SK-N-SH (cell line): ENCODE results near the gene C1orf146. TPM values are rescaled to one million over a fixed set of nuclear protein-coding genes. Genes with fewer than 3 reads are reported as not detected.

ENCODE experiments used
- CTCF ChIA-PET: fragments of 300-600, 350-600 bp; formaldehyde crosslinking; extraction: SDS; loops from one replicate; lab custom pipeline; 2021; lab: Yijun Ruan, JAX
- POLR2A ChIA-PET: fragments of 350-600 bp; sonication (Branson Sonifier 250); formaldehyde crosslinking; extraction: SDS; loops from one replicate; lab custom pipeline; 2020; ENCODE audit warnings: antibody characterized with exemption, inconsistent platforms; lab: Yijun Ruan, JAX
- DNase-seq: peaks from one replicate; pipeline ENCODE4 v3.0.0; 2012
- H2AFZ ChIP-seq: fragments of 200-600 bp; sonication (generic); 2 replicates; pipeline ENCODE4 v1.8.1; 2016; ENCODE audit warnings: antibody characterized with exemption, mild to moderate bottlenecking, low read depth
- H3F3A ChIP-seq: fragments of 200-600 bp; sonication (generic); replicated peaks from 2 replicates; pipeline ENCODE3; 2016; ENCODE audit warnings: antibody characterized with exemption, mild to moderate bottlenecking; ENCODE audit not compliant: insufficient read depth
- H3K27ac ChIP-seq, 2 experiments: fragments of 200-500 bp in 1 of 2; fragments of 200-600 bp in 1 of 2; sonication (Bioruptor generic) in 1 of 2; sonication (generic), shearing (Covaris generic) in 1 of 2; 2 replicates each; pipeline versions ENCODE4 v1.5.1 to v1.6.1; 2014 to 2016; ENCODE audit warnings: low read depth in 2 of 2, inconsistent platforms in 1 of 2, low read length in 1 of 2, mild to moderate bottlenecking in 1 of 2, mixed read lengths in 1 of 2
- H3K27me3 ChIP-seq: fragments of 200-600 bp; sonication (generic), shearing (Covaris generic); 2 replicates; pipeline ENCODE4 v1.6.1; 2016; ENCODE audit warnings: mixed run types; ENCODE audit not compliant: insufficient read depth
- H3K36me3 ChIP-seq, 2 experiments: fragments of 200-500 bp in 1 of 2; fragments of 200-600 bp in 1 of 2; sonication (Bioruptor generic) in 1 of 2; sonication (generic) in 1 of 2; replicated peaks in 1 of 2; 2 replicates each; pipeline versions ENCODE3 to v1.5.1; 2014 to 2016; ENCODE audit warnings: low read length in 1 of 2, mild to moderate bottlenecking in 1 of 2; ENCODE audit not compliant: insufficient read depth in 2 of 2, control insufficient read depth in 1 of 2
- H3K4me1 ChIP-seq, 2 experiments: fragments of 200-500 bp in 1 of 2; fragments of 200-600 bp in 1 of 2; sonication (Bioruptor generic) in 1 of 2; sonication (generic), shearing (Covaris generic) in 1 of 2; 2 replicates each; pipeline versions ENCODE4 v1.5.1 to v1.6.1; 2014 to 2016; ENCODE audit warnings: low read depth in 1 of 2, low read length in 1 of 2, mixed run types in 1 of 2; ENCODE audit not compliant: insufficient read depth in 2 of 2, control insufficient read depth in 1 of 2
- H3K4me2 ChIP-seq: fragments of 200-600 bp; sonication (generic), shearing (Covaris generic); 2 replicates; pipeline ENCODE4 v1.6.1; 2017; ENCODE audit warnings: mixed run types
- H3K4me3 ChIP-seq, 2 experiments: fragments of 200-500 bp in 1 of 2; fragments of 200-600 bp in 1 of 2; sonication (Bioruptor generic) in 1 of 2; sonication (generic), shearing (Covaris generic) in 1 of 2; 2 replicates each; pipeline versions ENCODE4 v1.5.1 to v1.8.1; 2014 to 2016; ENCODE audit warnings: low read depth in 2 of 2, inconsistent platforms in 1 of 2, low read length in 1 of 2, mild to moderate bottlenecking in 1 of 2, mixed read lengths in 1 of 2, moderate library complexity in 1 of 2
- H3K79me2 ChIP-seq: fragments of 200-600 bp; sonication (generic); 2 replicates; pipeline ENCODE4 v1.8.1; 2017; ENCODE audit warnings: mild to moderate bottlenecking; ENCODE audit not compliant: insufficient read depth
- H3K9ac ChIP-seq: fragments of 200-600 bp; sonication (generic); 2 replicates; pipeline ENCODE4 v1.6.1; 2017; ENCODE audit warnings: mixed run types
- H3K9me2 ChIP-seq: fragments of 200-600 bp; sonication (generic); 2 replicates; pipeline ENCODE4 v1.6.1; 2017; ENCODE audit warnings: mixed run types
- H3K9me3 ChIP-seq: fragments of 200-600 bp; sonication (generic); 2 replicates; pipeline ENCODE4 v1.6.1; 2017; ENCODE audit warnings: mixed run types, mild to moderate bottlenecking, moderate library complexity
- H4K20me1 ChIP-seq: fragments of 200-600 bp; sonication (generic); 2 replicates; pipeline ENCODE4 v1.6.1; 2017; ENCODE audit warnings: mild to moderate bottlenecking, mixed run types; ENCODE audit not compliant: insufficient read depth
- ELF1 ChIP-seq: IDR thresholded peaks from 2 replicates; pipeline ENCODE4 v1.4.0; 2012
- FOSL2 ChIP-seq: IDR thresholded peaks from 2 replicates; pipeline ENCODE4 v1.4.0; 2012; ENCODE audit warnings: low read depth, mild to moderate bottlenecking, moderate library complexity, borderline replicate concordance
- FOXJ3 ChIP-seq: sonication (generic); formaldehyde crosslinking; IDR thresholded peaks from 2 replicates; pipeline ENCODE4 v1.5.1; 2020; ENCODE audit warnings: mild to moderate bottlenecking, missing genetic modification reagents
- FOXM1 ChIP-seq: IDR thresholded peaks from 2 replicates; pipeline ENCODE4 v1.4.0; 2012; ENCODE audit warnings: low read depth, mild to moderate bottlenecking
- GABPA ChIP-seq: IDR thresholded peaks from 2 replicates; pipeline ENCODE4 v1.4.0; 2012; ENCODE audit warnings: low read depth, mild to moderate bottlenecking
- GATA2 ChIP-seq: sonication (generic); formaldehyde crosslinking; IDR thresholded peaks from 2 replicates; pipeline ENCODE4 v1.5.0; 2020; ENCODE audit warnings: mild to moderate bottlenecking, missing genetic modification reagents
- JUND ChIP-seq: IDR thresholded peaks from 2 replicates; pipeline ENCODE4 v1.4.0; 2012
- MEF2A ChIP-seq: IDR thresholded peaks from 2 replicates; pipeline ENCODE4 v1.4.0; 2012; ENCODE audit warnings: low read depth, borderline replicate concordance
- POLR2AphosphoS5 ChIP-seq: IDR thresholded peaks from 2 replicates; pipeline ENCODE4 v1.6.1; 2012; ENCODE audit warnings: low read depth, low read length
- RAD21 ChIP-seq: IDR thresholded peaks from 2 replicates; pipeline ENCODE4 v1.6.1; 2012; ENCODE audit warnings: mild to moderate bottlenecking, low read length
- RCOR1 ChIP-seq: fragments of 150-350 bp; IDR thresholded peaks from 2 replicates; pipeline ENCODE4 v1.6.1; 2017; ENCODE audit warnings: antibody characterized with exemption, low read length
- RXRA ChIP-seq: IDR thresholded peaks from 2 replicates; pipeline ENCODE4 v1.4.0; 2012; ENCODE audit warnings: low read depth, mild to moderate bottlenecking, borderline replicate concordance
- TAF1 ChIP-seq: IDR thresholded peaks from 2 replicates; pipeline ENCODE4 v1.6.1; 2012; ENCODE audit warnings: low read depth, mild to moderate bottlenecking, low read length, moderate library complexity, borderline replicate concordance
- TCF12 ChIP-seq: IDR thresholded peaks from 2 replicates; pipeline ENCODE4 v1.4.0; 2012
- YY1 ChIP-seq: IDR thresholded peaks from 2 replicates; pipeline ENCODE4 v1.4.0; 2012; ENCODE audit warnings: low read depth, mild to moderate bottlenecking
- WGBS: methylation state at CpG from one replicate; pipeline ENCODE4 v1.1.6; 2017; ENCODE audit warnings: low lambda C conversion rate; 5-methylcytosine and 5-hydroxymethylcytosine counted together
- polyA plus RNA-seq, 3 experiments: library from polyadenylated mRNA; depleted of rRNA; stranded (reverse); fragments of >200 nt; gene quantifications; 2 replicates each; pipeline ENCODE4 v1.2.3, GENCODE V29; 2012
- TF ChIP-seq, protein P1 (sequence below): fragments of 150-350 bp; IDR thresholded peaks from 2 replicates; pipeline ENCODE4 v1.6.1; 2017; ENCODE audit warnings: antibody characterized with exemption, low read length, low read depth, borderline replicate concordance
- TF ChIP-seq, protein P2 (sequence below): IDR thresholded peaks from 2 replicates; pipeline ENCODE4; 2012
- TF ChIP-seq, protein P3 (sequence below): IDR thresholded peaks from 2 replicates; pipeline ENCODE4 v1.4.0; 2012; ENCODE audit warnings: low read depth, borderline replicate concordance
- TF ChIP-seq, protein P4 (sequence below): fragments of 150-350 bp; IDR thresholded peaks from 2 replicates; pipeline ENCODE4 v1.6.1; 2016; ENCODE audit warnings: mild to moderate bottlenecking, low read depth, low read length
- TF ChIP-seq, protein P5 (sequence below): IDR thresholded peaks from 2 replicates; pipeline ENCODE4 v1.4.0; 2012; ENCODE audit warnings: low read depth, borderline replicate concordance

C1orf146 gene
- polyA plus RNA-seq, 1 of the 3 experiments (the other 2 are of a cell fraction): not detected

DNA sequence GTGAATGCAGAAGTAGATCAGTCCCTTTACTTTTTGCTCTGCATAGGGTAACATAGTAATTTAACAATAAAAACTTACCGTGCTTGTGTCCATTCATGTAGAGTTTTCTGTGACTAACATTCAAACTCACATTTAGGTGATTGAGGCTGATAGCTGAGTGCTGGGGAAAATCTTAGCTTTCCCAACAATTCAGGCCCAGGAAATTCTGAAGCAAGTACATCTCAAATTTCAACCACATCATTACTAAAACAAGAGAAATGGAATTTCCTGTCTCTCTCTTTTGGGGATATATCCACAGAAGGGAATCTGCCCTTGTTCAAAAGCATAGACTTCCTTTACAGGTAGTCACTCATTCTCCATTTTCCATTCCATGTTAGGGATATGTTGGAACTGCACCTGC lies 33.1 kb upstream of the C1orf146 start:
- 27% methylated on average over 1 of the region's 1 CpG for whole genome bisulfite sequencing
- Histone ChIP-seq H3K27me3 (no peaks in the 10 kb centered on the region), H4K20me1 (no peaks in the 10 kb centered on the region), H3K9me2 (no peaks in the 10 kb centered on the region), H3K79me2 (no peaks in the 10 kb centered on the region), H3F3A (peaks cover 8% of the 10 kb centered on the region), H3K4me3 (no peak overlapping the region; a peak in 1 of 4 replicates), H2AFZ (no peak overlapping the region; the same call in 1 of the 2 replicates), H3K4me2 (peak overlapping the region; percentile 46), H3K4me1 (peaks cover 0 to 22% of the 10 kb centered on the region in 2 experiments; a peak in 2 of 4 replicates)
- DNase-seq: no peak
- ChIA-PET CTCF (no interaction called here), POLR2A (no interaction called here)
- TF ChIP-seq YY1 (0 out of 2 replicates have a peak, but pooled peaks have one; percentile 19), FOSL2 (0 out of 2 replicates have a peak, but pooled peaks have one; percentile 13), GATA2 (CRISPR knock-in tag) (no peak), MEF2A (no peak), GABPA (no peak), POLR2AphosphoS5 (no peak), JUND (peak; percentile 23; the same call in 1 of the 2 replicates), RCOR1 (no peak), TCF12 (peak; percentile 24; the same call in 1 of the 2 replicates)
- TF ChIP-seq, protein P1, sequence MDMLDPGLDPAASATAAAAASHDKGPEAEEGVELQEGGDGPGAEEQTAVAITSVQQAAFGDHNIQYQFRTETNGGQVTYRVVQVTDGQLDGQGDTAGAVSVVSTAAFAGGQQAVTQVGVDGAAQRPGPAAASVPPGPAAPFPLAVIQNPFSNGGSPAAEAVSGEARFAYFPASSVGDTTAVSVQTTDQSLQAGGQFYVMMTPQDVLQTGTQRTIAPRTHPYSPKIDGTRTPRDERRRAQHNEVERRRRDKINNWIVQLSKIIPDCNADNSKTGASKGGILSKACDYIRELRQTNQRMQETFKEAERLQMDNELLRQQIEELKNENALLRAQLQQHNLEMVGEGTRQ: no peak
- TF ChIP-seq, protein P2, sequence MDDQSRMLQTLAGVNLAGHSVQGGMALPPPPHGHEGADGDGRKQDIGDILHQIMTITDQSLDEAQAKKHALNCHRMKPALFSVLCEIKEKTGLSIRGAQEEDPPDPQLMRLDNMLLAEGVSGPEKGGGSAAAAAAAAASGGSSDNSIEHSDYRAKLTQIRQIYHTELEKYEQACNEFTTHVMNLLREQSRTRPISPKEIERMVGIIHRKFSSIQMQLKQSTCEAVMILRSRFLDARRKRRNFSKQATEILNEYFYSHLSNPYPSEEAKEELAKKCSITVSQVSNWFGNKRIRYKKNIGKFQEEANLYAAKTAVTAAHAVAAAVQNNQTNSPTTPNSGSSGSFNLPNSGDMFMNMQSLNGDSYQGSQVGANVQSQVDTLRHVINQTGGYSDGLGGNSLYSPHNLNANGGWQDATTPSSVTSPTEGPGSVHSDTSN: peak; percentile 60
- TF ChIP-seq, all 33 proteins: peak for 5
- H3K9me3 ChIP-seq: no peaks in the 10 kb centered on the region
- H3K36me3 ChIP-seq: peaks cover 4 to 5% of the 10 kb centered on the region in 2 experiments
- H3K9ac ChIP-seq: no peak overlapping the region
- H3K27ac ChIP-seq: peak overlapping the region; percentile 45 to 69

DNA sequence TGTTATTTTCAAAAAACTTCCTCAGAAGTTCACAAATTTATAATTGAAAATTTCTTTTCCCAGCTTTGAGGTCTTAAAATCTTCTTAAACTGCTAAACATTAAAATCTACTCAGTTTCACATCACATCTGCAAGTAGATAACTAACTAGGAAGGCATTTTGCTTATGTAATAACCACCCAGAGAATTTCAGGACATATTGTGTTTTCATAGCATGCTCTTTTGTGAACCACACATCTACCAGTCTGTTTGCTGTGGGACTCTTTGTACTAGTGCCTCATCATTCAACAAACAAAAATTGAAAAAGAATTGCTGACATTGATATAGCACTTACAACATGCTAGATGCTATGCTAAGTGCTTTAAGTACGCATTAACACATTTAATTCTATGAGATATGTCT lies 31.6 kb upstream of the C1orf146 start:
- 97% methylated on average over 1 of the region's 1 CpG for WGBS
- Histone ChIP-seq H3K9me2 (no peaks in the 10 kb centered on the region), H3K9ac (no peak overlapping the region), H3K27ac (no peak overlapping the region), H3F3A (peaks cover 8% of the 10 kb centered on the region), H3K36me3 (peaks cover 0 to 4% of the 10 kb centered on the region in 2 experiments), H2AFZ (no peak overlapping the region), H3K4me1 (peaks cover 0 to 22% of the 10 kb centered on the region in 2 experiments; a peak in 2 of 4 replicates), H3K4me3 (no peak overlapping the region), H3K4me2 (no peak overlapping the region), H3K27me3 (no peaks in the 10 kb centered on the region), H3K79me2 (no peaks in the 10 kb centered on the region), H3K9me3 (no peaks in the 10 kb centered on the region), H4K20me1 (no peaks in the 10 kb centered on the region)
- no peak for DNase-seq
- TF ChIP-seq FOSL2 (no peak), FOXJ3 (no peak), TAF1 (no peak), GABPA (no peak), FOXM1 (no peak), YY1 (no peak), GATA2 (CRISPR knock-in tag) (no peak), RXRA (no peak), RCOR1 (no peak), RAD21 (no peak), ELF1 (no peak)
- TF ChIP-seq, protein P3, sequence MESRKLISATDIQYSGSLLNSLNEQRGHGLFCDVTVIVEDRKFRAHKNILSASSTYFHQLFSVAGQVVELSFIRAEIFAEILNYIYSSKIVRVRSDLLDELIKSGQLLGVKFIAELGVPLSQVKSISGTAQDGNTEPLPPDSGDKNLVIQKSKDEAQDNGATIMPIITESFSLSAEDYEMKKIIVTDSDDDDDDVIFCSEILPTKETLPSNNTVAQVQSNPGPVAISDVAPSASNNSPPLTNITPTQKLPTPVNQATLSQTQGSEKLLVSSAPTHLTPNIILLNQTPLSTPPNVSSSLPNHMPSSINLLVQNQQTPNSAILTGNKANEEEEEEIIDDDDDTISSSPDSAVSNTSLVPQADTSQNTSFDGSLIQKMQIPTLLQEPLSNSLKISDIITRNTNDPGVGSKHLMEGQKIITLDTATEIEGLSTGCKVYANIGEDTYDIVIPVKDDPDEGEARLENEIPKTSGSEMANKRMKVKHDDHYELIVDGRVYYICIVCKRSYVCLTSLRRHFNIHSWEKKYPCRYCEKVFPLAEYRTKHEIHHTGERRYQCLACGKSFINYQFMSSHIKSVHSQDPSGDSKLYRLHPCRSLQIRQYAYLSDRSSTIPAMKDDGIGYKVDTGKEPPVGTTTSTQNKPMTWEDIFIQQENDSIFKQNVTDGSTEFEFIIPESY: no peak
- TF ChIP-seq, protein P4, sequence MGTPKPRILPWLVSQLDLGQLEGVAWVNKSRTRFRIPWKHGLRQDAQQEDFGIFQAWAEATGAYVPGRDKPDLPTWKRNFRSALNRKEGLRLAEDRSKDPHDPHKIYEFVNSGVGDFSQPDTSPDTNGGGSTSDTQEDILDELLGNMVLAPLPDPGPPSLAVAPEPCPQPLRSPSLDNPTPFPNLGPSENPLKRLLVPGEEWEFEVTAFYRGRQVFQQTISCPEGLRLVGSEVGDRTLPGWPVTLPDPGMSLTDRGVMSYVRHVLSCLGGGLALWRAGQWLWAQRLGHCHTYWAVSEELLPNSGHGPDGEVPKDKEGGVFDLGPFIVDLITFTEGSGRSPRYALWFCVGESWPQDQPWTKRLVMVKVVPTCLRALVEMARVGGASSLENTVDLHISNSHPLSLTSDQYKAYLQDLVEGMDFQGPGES: no peak
- TF ChIP-seq, protein P1: no peak
- TF ChIP-seq, protein P5, sequence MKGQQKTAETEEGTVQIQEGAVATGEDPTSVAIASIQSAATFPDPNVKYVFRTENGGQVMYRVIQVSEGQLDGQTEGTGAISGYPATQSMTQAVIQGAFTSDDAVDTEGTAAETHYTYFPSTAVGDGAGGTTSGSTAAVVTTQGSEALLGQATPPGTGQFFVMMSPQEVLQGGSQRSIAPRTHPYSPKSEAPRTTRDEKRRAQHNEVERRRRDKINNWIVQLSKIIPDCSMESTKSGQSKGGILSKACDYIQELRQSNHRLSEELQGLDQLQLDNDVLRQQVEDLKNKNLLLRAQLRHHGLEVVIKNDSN: no peak
- ChIA-PET POLR2A (no interaction called here), CTCF (interaction anchor here (1.1 kb wide), 1 partner anchor 100 kb away, joined by 3 read pairs; no protein-coding TSS in a partner anchor)
